ELR (cell line): ENCODE results near the gene HDLBP.
"Not testable (repeated sequence)": the region's sequence is repeated elsewhere in the genome, so short reads cannot be mapped to it uniquely, and the experiment has no call there.

ENCODE experiments used
- DNase-seq: peaks from one replicate; pipeline ENCODE4 v3.0.0-alpha.2; 2015; ENCODE audit warnings: low read depth

The HDLBP gene

DNA sequence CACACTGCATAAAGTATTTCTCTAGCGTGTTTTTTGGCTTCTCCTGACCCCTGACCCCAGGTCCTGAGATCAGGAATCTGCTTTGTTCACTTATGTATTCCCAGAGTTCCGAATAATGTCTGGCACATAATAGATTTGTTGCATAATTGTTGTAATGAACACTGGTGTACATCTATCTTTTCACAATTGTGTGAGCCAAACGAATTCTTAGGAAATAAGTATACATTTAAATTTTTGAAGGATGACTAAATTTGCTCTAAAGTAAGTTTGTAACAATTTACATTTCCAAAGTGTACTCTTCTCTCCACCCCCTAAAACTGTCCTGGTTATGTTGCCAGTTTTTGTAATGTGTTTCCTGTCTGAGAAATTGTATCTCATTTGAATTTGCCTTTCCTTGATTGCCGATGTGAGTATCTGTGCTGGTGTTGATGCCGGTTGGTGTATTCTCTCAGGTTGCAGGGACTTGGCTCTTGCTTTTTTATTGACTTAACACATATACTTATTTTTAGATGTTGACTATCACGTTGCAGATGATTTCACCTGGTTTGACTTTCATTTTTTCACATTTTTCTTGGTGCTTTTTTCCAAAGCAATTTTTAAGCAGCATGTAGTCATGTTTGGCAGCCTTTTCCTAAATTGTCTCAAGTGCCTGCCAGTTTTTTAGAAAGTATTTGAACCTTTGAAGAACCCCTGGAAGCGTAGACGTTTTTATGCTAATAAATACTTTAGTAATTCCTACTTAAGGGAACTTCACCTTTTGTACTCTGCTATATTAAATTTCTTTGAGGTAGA, 24.6 kb upstream of the HDLBP start:
- DNase-seq: no peak

DNA sequence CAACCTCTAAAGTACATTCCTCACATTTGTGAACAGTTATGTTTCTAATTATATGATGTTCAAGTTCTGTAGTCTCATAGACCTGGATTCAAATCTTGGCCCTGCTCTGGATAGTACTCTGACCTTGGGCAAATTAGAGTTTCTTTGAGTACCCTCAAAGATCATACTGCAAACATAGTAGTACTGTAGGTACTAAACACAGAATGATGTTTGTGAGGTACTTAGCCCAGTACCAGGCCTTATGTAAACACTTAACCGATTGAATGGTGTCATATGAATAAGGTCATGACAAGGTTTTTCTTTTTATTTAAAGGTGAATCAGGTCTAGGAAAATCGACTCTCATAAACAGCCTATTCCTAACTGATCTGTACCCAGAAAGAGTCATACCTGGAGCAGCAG, 19.3 kb upstream of the HDLBP start:
- DNase-seq: no peak

DNA sequence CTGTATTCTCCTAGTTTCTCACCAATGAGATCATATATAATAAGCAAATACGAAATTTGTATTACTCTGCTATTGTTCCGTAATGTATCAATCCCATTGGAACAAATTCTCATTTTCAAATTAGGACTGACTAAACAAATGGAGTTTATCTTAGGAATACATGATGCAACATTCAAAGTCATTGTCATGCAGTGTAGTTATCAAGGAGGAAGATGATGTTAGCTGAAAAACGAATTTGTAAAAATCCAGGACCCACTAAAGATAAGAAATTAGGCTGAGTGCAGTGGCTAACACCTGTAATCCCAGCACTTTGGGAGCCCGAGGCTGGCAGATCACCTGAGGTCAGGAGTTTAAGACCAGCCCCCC, 15.1 kb upstream of the HDLBP start:
- DNase-seq: no peak

DNA sequence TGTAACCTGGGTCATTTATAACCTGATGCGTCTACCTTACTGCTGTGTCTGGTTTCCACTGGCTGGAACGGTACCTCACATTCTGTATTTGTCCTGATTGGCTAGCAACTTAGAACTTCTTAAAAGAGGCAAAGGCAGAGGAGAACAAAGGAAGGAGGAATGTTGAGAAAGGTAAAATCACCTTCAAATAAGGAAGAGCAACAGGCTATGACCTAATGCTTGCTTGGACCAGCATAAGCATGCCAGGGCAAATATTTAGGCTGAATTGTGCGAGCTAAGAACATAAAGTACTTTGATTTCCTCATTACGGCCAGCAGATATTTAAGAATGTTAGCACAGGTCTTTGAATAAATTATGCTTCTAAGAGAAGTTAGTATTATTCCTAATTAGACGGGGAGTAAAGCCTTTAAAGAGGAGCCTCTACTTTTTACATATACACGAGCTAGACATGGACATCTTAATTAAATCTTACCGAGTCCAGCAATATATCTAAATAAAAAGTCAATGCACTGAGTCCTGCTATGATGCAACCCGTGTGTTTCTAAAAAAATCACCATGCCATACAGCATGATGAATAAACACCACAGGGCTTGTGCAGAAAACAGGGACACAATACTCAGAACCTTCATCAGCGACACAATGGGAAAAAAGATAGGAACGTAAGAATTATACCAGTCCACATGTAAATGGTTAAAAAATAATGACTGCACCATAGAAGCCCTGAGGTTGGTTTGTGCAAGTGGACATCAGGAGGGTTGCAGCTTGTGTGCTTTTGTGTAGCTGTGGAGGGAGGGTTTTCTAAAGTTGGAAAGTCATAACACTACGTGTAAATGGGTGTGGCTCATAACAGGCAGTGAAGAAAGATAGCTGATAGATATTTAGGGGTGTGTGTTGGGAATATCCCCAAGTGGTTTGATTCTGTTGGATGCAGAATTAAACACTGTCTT, 14.5 kb upstream of the HDLBP start:
- DNase-seq: no peak

DNA sequence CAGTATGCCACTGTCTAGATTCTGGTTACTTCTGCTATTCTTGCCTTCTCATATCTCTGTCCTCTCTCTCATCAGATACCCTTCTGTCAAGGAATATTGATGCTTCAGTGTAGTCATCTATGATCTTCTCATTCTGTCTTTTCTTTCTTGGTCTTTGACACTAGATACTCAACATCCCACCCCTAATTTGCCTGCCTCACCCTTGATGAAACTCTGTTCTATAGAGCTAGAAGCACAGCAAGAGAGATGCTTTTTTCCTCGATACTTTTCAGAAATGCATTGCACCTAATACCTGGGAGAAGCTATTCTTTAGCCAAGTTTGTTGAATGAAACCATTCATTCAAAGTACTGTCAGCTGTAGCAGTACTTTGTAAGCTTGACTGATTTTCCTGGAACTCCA, 9.8 kb upstream of the HDLBP start:
- DNase-seq: no peak

DNA sequence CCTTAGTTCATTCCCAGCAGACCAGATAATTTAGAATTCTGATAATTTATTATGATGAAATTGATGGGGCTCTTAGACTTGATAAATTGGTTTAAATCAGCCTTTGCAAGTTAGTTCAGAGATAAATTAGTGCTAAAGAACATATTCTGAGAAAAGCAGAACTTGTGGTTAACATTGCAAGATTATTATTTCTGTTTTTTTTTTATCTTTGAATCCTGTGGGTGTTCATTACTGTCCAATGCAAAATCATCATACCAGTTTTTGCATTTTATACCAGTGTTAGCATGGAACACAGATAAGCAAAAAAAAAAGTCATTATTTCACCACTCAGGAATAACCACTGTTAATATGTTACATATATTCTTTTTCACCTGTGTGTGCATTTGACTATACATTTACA, 9.3 kb upstream of the HDLBP start:
- DNase-seq: no peak

DNA sequence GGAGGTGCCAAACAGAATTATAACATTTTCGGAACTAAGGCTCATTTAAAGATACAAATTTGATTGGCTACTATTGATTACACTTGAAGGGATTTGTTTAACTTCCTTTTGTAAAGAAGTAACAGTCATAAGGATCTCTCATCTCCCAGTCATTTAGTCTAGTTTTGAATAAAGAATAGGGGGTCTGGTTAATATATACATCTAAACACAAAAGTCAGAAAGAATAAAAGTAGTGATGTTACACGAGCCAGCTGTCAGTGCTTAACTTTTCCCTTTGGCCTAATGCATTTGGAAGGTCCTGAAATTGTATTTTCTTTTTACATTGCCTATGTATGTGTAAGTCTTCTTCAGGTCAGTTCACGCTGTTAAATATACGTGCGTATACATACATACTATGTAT, 8.3 kb upstream of the HDLBP start:
- DNase-seq: no peak

DNA sequence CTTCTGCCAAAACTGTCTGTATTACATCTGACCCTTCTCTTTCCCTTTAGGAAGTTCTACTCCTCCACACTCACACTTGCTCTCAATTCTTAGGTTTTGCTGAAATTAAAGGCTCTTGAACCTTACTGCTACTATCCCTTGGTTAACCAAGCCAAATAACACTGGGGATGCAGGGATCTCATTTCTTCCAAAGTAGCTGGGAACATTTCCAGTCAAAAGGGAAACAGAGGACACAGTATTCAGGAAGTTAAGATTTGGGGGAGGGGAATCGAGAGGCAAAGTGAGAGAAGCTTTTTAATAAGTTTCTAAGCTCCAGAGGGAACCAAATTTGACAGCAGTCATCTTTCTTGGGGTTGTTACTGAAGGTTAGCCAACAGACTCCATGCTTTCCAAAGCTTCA, 6.4 kb upstream of the HDLBP start:
- DNase-seq: no peak

DNA sequence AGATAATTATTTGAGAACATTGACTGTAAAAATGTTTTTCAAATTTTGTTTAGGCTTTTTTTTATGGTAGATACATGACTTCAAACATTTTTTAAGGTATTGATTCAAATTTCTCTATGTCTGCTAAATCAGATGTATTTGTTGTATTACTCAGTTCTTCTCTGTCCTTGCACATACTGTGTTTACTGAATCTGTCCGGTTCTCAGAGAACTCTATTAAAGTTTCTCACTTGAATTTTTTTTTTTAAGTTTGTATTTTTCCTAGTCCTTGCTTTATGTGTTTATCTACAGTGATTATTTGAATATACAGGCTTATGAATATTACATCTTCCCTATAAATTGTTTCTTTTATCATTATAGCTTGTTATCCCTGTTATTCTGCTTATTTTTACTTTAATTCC, 5.6 kb upstream of the HDLBP start:
- DNase-seq: no peak

DNA sequence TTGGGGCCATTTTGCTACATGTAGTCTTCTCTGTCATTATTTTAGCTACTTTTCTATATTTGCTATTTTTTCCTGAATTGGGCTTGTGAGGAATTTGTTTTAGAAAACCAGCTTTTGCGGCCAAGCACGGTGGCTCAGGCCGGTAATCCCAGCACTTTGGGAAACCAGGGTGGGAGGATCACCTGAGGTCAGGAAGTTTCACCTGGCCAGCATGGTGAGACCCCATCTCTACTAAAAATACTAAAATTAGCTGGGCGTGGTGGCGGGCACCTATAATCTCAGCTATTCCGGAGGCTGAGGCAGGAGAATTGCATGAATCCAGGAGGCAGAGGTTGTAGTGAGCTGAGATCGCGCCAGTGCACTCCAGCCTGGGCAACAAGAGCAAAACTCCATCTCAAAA, 4.9 kb upstream of the HDLBP start:
- DNase-seq: no peak

DNA sequence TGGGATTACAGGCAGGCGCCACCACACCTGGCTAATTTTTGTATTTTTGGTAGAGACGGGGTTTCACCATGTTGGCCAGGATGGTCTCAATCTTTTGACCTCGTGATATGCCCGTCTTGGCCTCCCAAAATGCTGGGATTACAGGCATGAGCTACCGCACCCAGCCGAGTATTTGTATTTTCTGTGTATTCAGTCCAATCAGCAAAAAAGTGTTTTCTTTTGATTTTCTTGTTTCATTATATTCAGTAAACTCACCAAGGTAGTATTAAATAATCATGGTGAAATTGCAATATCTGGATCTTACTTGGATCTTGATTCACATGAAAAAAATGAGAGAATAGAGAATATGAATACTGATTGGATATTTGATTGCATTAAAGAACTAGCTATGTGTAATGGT, 3.4 kb upstream of the HDLBP start:
- not testable (repeated sequence) for DNase-seq

DNA sequence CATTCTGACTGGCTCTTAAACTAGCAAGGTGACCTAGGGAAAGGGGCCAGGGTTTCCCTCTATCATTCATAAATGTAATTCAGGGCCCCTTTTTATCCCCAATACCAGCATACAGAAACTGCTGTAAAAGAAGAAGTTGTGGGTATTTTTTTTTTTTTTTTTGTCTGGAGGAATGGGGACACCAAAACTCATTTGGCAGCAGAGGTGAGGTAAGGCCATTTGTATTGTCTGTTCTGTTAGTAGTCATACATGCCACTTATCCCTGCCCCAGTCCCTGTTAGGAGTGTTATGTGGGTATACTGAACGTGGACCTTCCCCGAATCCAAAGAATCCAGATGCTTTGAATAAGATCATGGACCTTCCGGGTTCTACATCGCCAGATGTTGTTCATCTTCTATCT, 1.9 kb upstream of the HDLBP start:
- DNase-seq: peak; percentile 16

DNA sequence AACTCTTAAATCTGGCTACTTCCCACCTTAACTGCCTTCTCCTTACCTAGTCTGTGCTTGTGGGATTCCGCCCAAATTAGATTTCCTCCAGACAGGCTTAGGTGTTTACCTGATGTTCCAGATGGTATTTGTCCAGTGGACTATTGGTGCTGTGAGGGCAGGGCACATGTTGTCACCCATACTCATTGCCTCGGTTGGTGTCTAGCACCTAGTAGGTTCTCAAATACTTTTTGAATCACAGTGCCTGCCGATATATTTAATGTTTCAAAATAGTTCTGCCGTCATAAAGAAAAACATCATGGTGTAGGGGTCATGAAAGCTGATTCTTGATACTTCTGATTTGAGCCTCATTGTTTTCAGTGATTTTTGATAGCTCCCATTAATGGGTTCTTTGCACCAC, 1.4 kb upstream of the HDLBP start:
- DNase-seq: no peak

DNA sequence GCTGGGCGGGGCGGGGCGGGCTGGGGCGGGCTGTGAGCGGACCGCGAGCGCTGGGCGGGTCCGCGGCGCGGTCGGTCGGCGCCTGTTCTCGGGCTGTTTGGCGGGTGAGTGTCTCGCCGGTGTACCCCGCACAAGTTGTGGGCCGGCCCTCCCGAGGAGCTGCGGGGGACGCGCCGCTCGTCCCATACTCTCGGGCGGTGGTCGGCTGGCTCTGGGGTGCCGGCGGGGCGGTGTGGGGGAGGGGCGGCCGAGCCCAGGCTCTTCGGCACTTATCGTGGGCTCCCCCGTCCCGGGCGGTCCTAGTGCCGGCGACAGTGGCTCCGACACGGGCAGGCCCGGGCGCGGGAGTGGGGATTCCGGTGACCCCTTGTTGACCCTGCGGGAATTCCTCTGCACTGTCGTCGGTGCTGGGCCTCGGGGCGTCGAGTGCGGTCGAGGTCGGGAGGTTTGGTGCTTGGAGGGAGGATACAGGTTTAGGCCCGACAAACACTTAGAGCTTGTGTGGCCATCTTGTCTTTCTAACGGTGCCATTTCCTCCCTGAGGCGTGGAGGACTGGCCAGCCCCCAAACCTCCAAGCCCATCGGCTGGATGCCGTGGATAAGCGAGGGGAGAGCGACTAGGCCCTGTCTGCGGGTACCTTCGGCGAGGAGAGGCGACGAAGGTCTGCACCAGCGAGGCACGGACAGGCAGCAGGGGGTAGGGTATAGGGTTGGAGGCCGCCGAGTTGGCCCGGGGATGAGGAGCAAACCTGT, 583 bp upstream of the HDLBP start, which contains the start of gene SEPTIN2:
SEPTIN2 (plus strand) TSS at position 47 of the 753 bp plus-strand sequence. CDS start 8,308 bp downstream, outside the sequence.
- DNase-seq: peak; percentile 68

DNA sequence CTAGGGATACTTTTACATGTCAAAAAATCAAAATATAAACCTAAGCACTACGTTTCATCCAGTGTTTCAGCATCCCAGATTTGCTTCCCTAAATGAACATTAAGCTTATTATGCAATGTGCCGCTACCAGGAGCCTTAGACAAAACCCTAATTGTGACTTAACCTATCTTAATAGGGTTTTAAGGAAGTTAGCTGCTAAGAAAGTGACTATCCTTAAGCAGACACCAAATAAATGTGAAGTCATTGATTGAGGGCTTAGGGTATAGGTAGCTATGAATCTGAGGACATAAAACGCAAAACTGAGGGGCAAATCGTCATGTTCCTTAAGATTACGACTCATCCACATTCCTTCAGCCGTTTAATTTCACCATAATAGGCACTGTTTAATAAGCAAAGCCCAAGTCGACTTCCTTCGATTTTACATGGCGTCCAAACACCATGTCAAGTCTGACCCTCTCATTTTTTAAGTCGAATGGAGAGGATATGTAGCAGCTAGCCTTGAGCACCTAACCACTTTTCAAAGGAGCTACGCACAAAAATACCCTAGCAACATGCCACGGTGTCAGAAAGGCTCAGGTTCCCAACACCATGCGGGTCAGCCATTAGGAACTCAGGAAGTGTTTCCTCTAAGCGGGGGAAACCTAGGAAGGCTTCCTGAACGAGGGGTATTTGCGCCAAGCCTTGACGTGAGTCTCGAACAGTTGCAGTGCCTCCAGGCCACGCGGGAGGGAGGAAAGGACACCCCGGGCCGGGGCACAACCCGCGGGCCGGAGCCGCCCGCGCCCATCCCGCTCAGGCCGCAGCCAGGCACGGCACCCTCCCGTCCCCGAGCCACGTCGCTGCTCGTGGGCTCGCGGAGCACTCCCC, 1.0 kb downstream of the HDLBP start:
- peak; percentile 71 for DNase-seq

DNA sequence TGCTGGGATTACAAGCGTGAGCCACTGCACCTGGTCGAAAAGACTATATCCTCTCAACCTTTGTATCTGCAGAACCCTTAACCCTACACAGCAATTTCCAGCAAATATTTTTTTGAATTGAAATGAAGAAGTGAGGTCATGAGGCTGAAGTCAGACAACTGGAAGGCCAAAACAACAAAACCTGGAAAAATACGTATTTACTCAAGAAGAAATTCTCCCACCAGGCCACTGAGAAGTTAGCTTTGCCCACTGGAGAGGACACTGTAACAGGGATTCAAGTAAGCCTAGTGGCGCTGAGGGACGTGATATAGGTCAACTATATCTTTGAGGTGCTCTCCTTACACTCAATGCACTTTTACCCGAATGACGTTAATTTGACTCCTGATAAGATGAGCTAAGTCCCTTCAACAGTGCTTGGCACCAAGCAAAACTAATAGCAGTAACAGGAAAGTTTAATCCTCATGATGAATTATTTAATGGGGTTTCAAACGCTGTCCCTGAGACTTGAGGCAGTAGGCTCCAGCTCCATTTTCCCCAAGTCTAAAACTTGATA, 1.9 kb downstream of the HDLBP start:
- DNase-seq: no peak

DNA sequence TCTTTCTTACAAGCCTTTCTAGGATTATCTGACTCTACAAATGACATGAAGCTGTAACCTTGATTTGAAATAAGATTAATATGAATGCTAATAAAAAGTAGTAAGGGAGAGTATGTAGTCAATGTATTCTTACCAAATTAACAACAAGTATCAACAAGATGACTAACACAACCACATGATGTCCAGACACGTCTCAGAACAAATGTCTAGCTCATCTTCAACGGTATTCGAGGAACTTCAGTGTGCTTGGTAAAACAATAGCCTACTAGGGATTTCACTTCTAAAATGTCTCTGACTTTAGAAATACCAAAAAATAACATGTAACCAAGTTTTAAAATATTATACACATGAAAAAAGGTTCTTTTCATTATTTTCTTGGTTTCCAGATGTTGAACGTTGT, 3.4 kb downstream of the HDLBP start:
- DNase-seq: peak; percentile 46

DNA sequence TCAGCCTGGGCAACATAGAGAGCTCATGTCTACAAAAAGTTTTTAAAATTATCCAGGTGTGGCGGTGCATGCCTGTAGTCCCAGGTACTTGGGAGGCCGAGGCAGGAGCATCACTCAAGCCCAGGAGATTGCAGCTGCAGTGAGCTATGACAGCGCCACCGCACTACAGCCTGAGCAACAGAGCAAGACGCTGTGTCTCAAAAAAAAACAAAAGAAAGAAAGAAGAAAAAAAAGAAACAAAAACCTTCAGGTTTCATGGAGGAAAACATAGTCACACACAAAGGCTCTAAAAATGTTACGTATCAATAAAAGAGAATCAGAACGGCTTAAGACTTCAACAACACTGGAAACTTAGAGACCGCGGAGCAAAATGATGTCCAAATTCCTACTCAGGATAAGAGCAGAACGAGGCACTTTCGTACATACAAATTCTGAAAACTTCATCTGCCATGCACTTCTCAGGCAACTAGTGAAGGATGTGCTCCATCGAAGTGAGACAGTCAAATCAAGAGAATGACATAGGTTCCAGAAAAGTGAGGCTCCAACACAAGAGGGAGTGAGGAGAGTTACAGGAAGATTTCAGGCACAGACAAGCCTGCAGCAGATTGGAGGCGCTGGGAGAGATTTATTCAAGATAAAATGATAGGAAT, 4.4 kb downstream of the HDLBP start:
- no peak for DNase-seq

DNA sequence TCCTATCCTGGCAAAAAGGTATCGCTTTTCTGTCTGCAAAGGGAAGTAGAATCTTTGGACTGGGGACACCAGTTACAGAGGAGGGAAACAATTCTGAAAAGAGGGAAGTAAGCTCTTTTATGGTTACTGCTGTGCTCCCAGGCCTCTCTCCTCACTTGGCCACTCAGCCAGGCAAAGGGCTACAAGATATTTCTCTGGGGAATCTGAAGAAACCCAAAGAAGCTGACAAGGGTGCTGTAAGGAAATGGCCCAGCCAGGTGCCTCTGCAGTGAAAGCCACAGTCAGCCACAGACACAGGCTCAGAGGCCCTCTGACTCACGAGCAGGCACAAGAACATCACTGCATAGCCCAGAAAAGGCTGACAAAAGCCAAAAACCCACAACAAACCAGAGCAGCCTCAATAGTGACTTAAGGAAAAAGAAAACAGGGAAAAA, 5.8 kb downstream of the HDLBP start:
- DNase-seq: peak; percentile 65

DNA sequence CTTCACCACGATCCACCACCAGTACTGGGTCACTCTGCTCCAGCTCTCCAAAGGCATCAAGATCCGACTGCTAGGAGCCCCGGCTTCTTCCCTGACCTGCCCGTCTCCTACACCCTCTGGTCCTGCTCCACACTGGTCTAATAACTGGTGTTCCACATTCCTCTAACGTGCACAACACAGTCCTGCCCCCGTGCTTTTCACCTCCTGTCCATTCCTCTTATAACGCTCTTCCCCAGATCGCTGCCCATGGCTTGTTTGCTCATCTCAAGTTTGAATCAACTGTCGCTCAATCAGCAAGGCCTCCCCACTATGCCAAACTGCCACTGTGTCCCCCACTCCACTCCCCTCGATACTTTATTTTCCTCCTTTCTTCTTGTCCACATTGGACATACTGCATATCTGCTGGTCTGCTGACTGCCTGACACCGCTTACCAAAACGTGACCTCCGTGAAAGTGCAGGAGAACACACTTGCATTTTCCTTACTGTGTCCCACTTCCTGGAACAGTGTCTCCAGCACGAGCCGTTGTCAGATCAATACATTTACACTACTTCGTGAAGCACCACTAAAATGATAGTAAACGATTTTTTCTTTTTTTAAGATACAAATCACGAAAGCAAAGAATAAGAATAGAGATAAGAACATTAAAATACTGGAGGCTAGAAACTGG, 6.5 kb downstream of the HDLBP start:
- DNase-seq: no peak
